Subcutaneous adipose tissue (tissue), 4 donors: ENCODE results near the gene RNASEH2B. TPM values are rescaled to one million over a fixed set of nuclear protein-coding genes. Genes with fewer than 3 reads are reported as not detected.

Source experiments
- total RNA-seq, 4 donors: library from RNA; depleted of rRNA; stranded (reverse); fragments of >200 nt; gene quantifications; one replicate each; pipeline ENCODE4 v1.1.0, GENCODE V29; 2016
- TF ChIP-seq, protein P1 (sequence below): fragments of 450-650 bp; IDR thresholded peaks from one replicate; pipeline ENCODE4 v1.5.1; 2016; ENCODE audit warnings: low read depth, mild to moderate bottlenecking, control low read depth, antibody characterized with exemption, moderate library complexity

Gene RNASEH2B
- 10 to 100 TPM; 23.4 to 63.6 (median 39.0) TPM for total RNA-seq

GRCh38 chr13:50909605-50910484, at the start of gene RNASEH2B:
Gene RNASEH2B (plus strand): TSS chr13:50909791. CDS start chr13:50910077, 286 bp downstream.
- TF ChIP-seq, protein P1, sequence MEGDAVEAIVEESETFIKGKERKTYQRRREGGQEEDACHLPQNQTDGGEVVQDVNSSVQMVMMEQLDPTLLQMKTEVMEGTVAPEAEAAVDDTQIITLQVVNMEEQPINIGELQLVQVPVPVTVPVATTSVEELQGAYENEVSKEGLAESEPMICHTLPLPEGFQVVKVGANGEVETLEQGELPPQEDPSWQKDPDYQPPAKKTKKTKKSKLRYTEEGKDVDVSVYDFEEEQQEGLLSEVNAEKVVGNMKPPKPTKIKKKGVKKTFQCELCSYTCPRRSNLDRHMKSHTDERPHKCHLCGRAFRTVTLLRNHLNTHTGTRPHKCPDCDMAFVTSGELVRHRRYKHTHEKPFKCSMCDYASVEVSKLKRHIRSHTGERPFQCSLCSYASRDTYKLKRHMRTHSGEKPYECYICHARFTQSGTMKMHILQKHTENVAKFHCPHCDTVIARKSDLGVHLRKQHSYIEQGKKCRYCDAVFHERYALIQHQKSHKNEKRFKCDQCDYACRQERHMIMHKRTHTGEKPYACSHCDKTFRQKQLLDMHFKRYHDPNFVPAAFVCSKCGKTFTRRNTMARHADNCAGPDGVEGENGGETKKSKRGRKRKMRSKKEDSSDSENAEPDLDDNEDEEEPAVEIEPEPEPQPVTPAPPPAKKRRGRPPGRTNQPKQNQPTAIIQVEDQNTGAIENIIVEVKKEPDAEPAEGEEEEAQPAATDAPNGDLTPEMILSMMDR = no peak

DNA sequence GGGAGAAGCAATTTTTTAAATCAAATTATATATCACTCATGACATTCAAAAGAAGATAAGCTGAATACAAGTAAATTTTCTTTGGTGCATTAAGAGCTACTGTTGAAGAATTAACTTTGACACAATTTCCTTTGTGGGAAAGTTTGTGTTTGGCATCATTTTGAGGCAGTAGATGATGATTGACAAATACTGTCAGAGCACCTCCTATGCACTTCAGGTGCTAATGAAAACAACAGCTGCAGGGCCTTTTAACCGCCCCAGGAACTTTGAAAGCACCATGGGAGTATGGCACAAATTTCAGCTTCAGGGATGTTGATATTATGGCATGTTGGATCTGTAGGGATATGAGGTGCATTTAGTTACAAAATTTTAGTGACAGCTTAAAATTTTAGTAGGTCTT, 45.1 kb upstream of the RNASEH2B start:
- TF ChIP-seq, protein P1 = no peak

DNA sequence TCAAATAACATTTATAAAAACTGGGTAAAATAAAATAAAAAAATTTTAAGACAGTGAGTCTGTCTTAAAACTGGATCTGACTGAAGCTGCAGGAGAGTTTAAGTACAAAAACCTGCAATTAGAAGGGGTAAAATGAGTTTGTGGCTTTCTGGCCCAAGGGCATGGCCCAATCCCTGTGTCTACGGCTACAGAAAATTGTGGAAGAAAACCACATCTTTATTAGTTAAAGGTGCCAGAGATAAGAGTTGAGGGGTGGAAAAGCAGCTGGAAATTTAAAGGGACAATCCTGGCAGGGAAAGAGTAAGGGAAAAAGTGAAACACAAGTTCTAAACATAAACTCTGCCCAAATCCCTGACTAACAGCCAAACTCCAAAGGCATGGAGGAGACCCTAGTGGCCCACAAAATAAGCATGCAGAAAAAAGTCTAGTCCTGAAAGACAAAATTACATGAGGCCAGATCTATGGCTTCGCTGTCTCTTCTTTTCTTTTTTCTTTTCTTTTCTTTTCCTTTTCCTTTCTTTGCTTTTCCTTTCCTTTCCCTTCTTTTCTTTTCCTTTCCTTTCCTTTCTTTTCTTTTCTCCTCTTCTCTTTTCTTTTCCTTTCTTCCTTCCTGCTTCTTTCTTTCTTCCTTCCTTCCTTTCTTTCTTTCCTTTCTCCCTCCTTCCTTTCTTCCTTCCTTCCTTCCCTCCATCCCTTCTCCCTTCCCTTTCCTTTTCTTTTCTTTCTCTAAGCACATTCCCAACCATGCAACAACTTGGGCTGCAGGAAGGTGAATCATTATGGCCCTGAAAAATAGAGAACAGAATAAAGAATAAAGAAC, 42.6 kb upstream of the RNASEH2B start:
- TF ChIP-seq, protein P1 = no peak

- TF ChIP-seq, protein P1 = no peak
Measured at GRCh38 chr13:50867637-50867945, 42.0 kb upstream of the RNASEH2B start.

- TF ChIP-seq, protein P1 = no peak
Measured at GRCh38 chr13:50871405-50871804, 38.2 kb upstream of the RNASEH2B start.

GRCh38 chr13:50873467-50873866, 36.1 kb upstream of the RNASEH2B start:
- TF ChIP-seq, protein P1 = no peak

DNA sequence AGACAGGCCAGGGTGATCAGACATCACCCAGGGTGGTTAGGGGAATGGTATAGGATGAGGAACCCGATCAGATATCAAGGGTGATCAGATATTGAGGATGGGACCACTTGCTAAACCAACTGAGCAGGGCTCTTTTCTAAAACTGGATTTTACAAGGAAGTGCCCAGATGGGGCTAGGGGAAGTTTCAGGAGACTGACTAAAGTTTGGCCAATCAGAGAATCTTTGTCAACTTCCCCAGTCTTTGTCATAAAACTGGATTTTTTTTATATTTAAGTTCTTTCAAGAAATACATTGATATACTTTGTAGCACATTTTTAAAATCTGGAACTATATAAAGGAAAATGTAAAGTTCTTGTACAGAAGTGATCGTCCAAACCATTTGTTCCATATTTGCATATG, 35.6 kb upstream of the RNASEH2B start:
- TF ChIP-seq, protein P1 = no peak
